ENCODE results near the gene PCNX1.

GRCh38 chr14:70915415-70915814, 8.2 kb downstream of the PCNX1 start:
- no peak for TF ChIP-seq CTCF (IDR thresholded peaks at IDR 0.05)
- no peak for TF ChIP-seq EZH2 (IDR thresholded peaks at IDR 0.05; ENCODE audit: borderline replicate concordance, insufficient read depth, low read depth, low read length, poor library complexity, severe bottlenecking)
